Stimulated activated CD4-positive, alpha-beta T cell treated with anti-CD3 and anti-CD28 coated beads, Interleukin-2, amount 100 ng/mL, for 4 hours (primary cell): ENCODE measurements around the gene SH3GL2.

Source experiments
- DNase-seq: peaks from one replicate; pipeline ENCODE4 v3.0.0-alpha.2; 2020; ENCODE audit warnings: low read depth

Gene SH3GL2

GRCh38 chr9:17810728-17811571 lies 232.1 kb downstream of the SH3GL2 start:
- DNase-seq: peak; percentile 0

GRCh38 chr9:17813798-17814197 lies 234.9 kb downstream of the SH3GL2 start:
- DNase-seq: no peak

DNA sequence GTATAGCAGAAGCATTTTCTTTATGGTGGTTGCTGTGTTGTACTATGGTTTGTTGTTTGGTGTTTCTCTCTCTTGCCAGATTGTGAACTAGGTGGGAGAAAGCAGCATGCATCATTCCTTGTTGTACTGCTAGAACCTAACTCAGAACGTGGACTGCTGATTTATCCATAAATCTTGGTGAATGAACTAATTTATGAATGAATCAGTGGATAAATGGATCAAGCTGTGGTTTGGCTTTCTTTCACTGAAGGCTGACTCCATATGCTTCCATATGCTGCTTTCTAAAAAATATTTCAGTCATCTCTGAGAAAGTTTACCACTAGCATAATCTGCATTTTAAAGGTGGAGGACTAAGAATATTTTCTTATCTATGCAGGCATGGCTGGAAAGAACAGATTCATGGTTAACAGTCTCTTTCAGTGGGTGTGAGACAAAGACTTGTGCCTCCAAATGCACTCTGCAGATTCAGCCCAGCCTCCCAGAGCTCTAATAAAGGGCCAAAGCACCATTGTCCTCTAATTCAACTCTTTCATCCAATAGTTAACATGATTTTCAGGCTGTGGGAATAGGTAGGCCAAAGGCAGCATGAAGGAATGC lies 237.7 kb downstream of the SH3GL2 start:
- DNase-seq: no peak

- no peak for DNase-seq
These were observed 245.3 kb downstream of the SH3GL2 start for GRCh38 chr9:17824191-17824590.

- no peak for DNase-seq
These were observed 245.9 kb downstream of the SH3GL2 start for GRCh38 chr9:17824616-17825264.

DNA sequence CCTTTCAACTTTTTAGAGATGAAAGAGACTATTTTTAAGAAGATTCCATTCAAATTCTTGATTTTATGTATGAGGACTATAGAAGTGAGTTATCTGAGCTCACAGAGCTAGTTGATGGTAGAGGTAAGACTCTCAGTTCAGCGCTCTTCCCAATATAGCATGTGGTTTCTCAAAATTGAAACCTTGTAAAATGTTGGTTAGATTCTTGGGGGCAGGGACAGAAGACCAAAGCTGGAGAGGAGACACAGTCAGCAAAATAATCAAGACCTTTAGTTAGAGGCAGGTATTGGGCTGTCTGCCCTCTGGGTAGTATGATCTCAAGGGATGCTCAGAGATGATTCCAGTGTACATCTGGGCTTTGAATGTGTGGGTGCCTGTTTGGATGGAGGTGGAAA lies 246.4 kb downstream of the SH3GL2 start:
- no peak for DNase-seq

GRCh38 chr9:17829064-17829463 lies 250.2 kb downstream of the SH3GL2 start:
- DNase-seq: no peak

DNA sequence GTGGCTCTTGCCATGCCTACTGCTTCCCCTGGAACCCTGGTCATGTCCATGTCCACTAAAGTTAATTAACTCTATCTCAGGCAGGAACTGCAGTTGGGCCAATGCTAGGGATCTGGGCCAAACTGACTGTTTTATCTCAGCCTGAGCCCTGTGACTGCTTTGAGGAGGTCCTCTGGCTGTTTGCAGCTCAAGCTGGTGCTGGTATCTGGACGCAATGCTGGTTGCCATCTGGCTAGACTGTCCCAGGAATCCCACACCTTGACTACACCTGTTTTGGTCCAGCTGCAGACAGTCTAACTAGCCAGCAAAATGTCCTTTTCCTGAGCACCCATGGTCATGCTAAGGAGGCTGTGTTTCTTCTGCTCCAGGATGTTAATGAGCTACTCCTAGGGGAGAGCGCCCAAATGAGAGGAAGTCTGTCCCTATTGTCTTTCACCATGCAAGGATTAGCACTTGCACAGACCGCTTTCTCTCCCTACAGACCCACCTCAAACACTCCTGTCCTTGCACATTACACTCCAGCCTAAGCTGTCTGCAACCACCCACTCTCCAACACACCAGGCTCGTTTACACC lies 251.0 kb downstream of the SH3GL2 start:
- no peak for DNase-seq

- no peak for DNase-seq
These were observed 253.9 kb downstream of the SH3GL2 start for GRCh38 chr9:17832812-17833211.

DNA sequence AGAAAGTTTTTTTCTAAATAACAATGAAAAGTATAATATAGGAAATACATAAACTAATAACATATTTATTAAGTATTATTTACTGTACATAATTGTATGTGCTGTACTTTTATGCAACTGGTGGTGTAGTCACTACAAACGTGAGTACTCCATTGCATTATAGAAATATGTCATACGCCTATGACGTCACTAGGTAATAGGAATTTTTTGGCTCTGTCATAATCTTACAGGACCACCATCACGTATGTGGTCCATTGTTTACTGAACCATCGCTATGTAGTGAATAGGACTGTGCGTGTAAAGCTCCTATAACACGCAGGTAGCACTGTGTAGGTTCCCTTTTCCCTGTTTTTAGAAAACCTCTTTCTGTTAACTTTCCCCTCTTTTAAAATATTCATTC lies 255.0 kb downstream of the SH3GL2 start:
- DNase-seq: no peak

- DNase-seq: no peak
These were observed 259.1 kb downstream of the SH3GL2 start for GRCh38 chr9:17837965-17838364.

DNA sequence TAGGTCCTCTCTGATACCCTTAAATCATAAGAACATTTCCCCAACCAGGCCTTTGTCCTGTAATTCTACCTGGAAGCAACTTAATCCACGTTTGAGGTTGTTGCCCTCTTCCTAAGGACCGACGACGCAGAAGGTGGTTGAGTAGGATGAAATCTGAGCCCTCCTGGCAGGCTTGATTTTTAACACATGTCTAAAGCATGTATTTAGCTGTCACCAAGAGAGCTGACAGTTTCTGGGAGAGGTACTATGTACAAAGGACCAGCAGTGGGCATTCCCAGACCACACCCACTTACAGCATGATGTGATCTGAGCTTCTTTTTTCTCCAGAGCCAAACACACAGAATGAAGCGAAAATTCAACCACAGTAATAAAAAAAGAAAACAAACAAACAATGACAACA lies 260.9 kb downstream of the SH3GL2 start:
- no peak for DNase-seq

GRCh38 chr9:17843236-17843635 lies 264.4 kb downstream of the SH3GL2 start:
- no peak for DNase-seq
